Measurements from ENCODE around the gene EMILIN2.

DNA sequence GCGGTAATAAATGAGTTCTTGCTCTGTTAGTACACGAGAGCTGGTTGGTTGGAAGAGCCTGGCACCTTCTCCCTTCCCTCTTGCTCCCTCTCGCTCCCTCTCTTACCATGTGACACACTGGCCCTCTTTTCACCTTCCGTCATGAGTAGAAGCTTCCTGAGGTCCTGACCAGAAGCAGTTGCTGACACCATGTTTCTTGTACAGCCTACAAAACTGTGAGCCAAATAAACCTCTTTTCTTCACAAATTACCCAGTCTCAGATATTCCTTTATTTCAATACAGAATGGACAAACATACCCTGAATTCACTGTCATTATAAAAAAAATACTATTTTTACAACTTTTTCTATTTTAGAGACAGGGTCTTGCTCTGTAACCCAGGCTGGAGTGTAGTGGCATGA, 40.7 kb downstream of the EMILIN2 start:
- TF ChIP-seq, protein P1, sequence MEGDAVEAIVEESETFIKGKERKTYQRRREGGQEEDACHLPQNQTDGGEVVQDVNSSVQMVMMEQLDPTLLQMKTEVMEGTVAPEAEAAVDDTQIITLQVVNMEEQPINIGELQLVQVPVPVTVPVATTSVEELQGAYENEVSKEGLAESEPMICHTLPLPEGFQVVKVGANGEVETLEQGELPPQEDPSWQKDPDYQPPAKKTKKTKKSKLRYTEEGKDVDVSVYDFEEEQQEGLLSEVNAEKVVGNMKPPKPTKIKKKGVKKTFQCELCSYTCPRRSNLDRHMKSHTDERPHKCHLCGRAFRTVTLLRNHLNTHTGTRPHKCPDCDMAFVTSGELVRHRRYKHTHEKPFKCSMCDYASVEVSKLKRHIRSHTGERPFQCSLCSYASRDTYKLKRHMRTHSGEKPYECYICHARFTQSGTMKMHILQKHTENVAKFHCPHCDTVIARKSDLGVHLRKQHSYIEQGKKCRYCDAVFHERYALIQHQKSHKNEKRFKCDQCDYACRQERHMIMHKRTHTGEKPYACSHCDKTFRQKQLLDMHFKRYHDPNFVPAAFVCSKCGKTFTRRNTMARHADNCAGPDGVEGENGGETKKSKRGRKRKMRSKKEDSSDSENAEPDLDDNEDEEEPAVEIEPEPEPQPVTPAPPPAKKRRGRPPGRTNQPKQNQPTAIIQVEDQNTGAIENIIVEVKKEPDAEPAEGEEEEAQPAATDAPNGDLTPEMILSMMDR (IDR thresholded peaks at IDR 0.05; ENCODE audit: extremely low read depth in 1 of 2, insufficient read depth in 1 of 2, low read depth in 1 of 2, low read length in 2 of 2), result no peak
- TF ChIP-seq POLR2A (IDR thresholded peaks at IDR 0.05; ENCODE audit: low read depth, low read length) (no peak), POLR2AphosphoS5 (IDR thresholded peaks at IDR 0.05; ENCODE audit: insufficient read depth, low read depth, low read length) (no peak), EZH2 (IDR thresholded peaks at IDR 0.05; ENCODE audit: borderline replicate concordance, low read depth, low read length, severe bottlenecking) (no peak), GATA2 (IDR thresholded peaks at IDR 0.05; ENCODE audit: insufficient read depth, insufficient read length, low read depth, low read length) (no peak), FOS (IDR thresholded peaks at IDR 0.05; ENCODE audit: borderline replicate concordance, insufficient read depth, low read length) (no peak)
- TF ChIP-seq, protein P2, sequence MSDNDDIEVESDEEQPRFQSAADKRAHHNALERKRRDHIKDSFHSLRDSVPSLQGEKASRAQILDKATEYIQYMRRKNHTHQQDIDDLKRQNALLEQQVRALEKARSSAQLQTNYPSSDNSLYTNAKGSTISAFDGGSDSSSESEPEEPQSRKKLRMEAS (IDR thresholded peaks at IDR 0.05; ENCODE audit: insufficient read depth, insufficient read length), result no peak
